ENCODE measurements around the gene SLC35A5.

The SLC35A5 gene

DNA sequence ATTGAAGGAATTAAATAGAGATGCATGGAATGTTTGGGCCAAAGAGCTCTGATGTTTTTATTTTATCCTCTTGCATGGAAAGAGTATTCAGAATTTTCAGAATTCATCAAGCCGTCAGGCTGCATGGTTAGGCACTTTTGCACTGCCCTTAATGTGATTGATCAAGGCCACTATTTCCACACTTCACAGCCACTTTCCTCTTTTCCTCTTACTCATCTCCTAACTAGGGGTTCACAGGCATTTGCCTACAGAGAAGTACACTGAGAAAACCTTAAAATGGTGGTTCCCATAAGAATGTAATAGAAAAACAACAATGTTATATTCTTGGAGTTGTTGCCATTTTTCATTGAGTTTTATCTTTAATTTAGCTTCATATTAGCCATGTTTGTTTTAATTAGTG, 10.9 kb downstream of the SLC35A5 start:
- no peak for DNase-seq (ENCODE audit: low read depth)

GRCh38 chr3:112579232-112579631, 17.4 kb downstream of the SLC35A5 start:
- DNase-seq (ENCODE audit: low read depth), result no peak

- no peak for DNase-seq (ENCODE audit: low read depth)
These were observed 17.9 kb downstream of the SLC35A5 start for GRCh38 chr3:112579697-112580096.

- DNase-seq (ENCODE audit: low read depth), result peak; percentile 2
These were observed 20.5 kb downstream of the SLC35A5 start for GRCh38 chr3:112582244-112582874.

- no peak for DNase-seq (ENCODE audit: low read depth)
These were observed 21.3 kb downstream of the SLC35A5 start for GRCh38 chr3:112583105-112583504.

DNA sequence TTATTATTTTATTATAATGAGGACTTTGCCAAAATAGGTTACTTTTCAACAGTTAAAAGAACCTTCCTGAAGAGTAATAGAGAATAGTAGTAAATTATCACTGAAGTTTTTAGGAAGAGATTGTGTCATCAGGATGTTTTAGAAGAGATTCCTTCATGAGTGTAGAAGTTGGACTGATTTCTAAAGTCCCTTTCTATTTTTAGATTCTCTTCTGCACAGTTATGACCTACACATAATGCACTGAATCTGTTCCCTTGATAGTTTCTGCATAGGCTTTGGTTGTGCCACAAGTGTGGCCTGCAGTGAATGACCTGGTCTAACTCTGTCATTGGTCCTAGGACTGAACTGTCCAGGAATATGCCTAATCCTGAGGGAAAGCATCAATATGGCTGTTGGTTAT, 23.9 kb downstream of the SLC35A5 start:
- no peak for DNase-seq (ENCODE audit: low read depth)

GRCh38 chr3:112587336-112587735, 25.5 kb downstream of the SLC35A5 start:
- no peak for DNase-seq (ENCODE audit: low read depth)

GRCh38 chr3:112593258-112593657, 31.4 kb downstream of the SLC35A5 start:
- no peak for DNase-seq (ENCODE audit: low read depth)

GRCh38 chr3:112594856-112595255, 33.0 kb downstream of the SLC35A5 start:
- DNase-seq (ENCODE audit: low read depth), result no peak

GRCh38 chr3:112597945-112598344, 36.1 kb downstream of the SLC35A5 start:
- DNase-seq (ENCODE audit: low read depth), result no peak

DNA sequence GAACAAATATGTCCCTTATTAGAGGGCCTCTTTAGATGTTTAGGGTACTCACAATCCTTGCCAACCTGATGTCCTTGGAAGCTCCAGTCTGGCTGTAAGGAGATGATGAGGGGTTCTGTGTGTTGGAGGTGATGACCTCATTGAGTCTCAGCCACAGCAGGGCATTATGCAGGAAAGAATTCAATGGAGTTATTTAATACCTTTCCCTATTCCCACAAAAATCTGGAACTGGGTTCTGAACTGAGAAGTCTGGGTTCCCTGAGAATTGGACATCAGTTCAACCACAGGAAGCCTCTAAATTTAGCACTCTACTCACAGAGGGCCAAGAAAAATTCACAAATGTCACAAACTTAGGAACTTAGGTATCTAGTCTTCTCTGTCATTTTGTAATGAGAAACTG, 36.9 kb downstream of the SLC35A5 start:
- DNase-seq (ENCODE audit: low read depth), result no peak

DNA sequence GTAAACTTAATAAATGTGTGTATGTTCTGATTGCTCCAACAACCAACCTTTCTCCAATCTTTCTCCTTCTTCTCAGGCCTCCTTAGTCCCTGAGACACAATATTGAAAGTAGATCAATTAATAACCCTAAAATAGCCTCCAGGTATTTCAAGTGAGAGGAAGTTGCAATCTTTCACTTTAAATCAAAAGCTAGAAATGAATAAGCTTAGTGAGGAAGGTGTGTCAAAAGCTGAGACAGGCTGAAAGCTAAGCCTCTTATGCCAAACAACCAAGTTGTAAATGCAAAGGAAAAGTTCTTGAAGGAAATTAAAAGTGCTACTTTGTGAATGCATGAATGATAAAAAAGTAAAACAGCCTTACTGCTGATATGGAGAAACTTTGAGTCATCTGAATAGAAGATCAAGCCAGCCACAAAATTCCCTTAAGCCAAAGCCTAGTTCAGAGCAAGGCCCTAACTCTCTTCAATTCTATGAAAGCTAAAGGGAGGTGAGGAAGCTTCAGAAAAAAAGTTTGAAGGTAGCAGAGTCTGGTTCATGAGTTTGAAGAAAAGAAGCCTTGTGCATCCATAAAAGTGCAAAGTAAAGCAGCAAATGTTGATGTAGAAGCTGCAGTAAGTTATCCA, 40.5 kb downstream of the SLC35A5 start:
- no peak for DNase-seq (ENCODE audit: low read depth)

DNA sequence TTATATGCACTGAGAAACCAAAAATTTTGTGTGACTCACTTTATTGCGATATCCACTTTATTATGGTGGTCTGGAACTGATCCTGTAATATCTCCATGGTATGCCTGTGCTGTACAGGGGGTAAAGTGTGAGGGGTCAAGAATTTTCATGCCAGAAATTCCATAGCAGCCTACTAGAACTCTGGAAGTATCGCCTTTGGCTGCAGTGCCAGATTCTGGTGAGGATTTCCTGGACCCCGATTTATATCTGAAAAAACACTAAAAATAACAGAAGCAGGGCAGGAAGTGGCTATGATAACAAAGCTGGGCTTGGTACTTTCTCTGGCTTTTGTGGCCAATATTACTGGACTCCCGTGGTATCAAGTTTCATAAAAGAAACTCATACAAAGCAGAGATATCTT, 42.7 kb downstream of the SLC35A5 start:
- no peak for DNase-seq (ENCODE audit: low read depth)

GRCh38 chr3:112605285-112605684, 43.4 kb downstream of the SLC35A5 start:
- no peak for DNase-seq (ENCODE audit: low read depth)

GRCh38 chr3:112606098-112606497, 44.3 kb downstream of the SLC35A5 start:
- DNase-seq (ENCODE audit: low read depth), result no peak

DNA sequence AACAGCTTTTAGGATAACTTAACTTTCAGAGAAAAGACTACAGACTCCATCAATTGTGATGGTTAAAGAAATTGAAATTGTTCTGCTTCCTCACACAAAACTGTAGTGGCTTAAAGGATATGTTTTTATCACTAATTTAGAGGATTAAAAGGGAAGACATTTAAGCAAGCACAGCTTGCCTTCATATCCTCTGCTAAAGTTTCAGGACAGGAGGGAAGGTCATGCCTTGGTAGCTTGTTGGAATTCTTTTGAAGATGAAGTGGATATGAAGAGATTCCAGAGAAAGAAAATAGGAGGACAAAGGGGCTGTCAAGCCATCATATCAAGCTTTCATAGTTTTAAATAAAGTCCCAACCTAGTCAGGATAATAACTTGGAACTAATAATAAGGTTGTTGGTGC, 46.0 kb downstream of the SLC35A5 start:
- DNase-seq (ENCODE audit: low read depth), result no peak

- no peak for DNase-seq (ENCODE audit: low read depth)
These were observed 48.3 kb downstream of the SLC35A5 start for GRCh38 chr3:112610121-112610520.

DNA sequence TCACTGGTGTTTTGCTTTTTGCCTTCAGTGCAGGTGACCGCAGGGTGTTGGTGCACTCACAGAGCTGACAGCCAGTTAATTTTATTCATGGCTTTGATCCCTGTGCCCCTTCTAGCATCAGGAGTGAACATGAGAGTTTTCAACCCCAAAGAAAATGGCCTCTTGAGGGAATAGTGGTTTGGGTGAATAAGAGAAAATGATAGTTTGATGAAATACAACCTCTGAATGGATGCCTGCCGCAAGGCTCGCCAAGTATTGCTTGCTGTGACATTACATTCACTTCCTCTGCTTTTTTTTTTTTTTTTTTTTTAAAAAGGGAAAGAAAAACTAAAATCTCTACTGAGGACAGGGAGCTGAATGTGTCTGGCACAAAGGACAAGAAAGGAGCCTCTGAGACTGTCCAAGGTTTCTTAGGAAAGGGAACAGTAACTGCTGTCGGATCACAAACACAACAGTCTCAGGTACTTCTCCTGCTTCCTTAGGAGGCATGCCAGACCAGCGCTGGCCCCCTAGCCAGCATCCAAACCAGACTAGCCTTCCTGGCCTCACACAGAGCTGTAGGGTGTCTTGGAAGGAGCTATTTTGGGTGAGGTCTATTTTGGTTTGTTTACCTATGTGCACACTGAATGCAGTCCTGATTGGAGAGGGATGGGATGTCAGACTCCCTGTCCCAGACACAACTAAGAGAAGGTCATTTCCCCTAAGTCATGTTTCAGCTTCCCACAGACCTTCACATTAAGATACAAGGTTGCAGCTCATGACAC, 50.1 kb downstream of the SLC35A5 start:
- DNase-seq (ENCODE audit: low read depth), result no peak

GRCh38 chr3:112615989-112616731, 54.3 kb downstream of the SLC35A5 start:
- DNase-seq (ENCODE audit: low read depth), result no peak

- DNase-seq (ENCODE audit: low read depth), result no peak
These were observed 55.4 kb downstream of the SLC35A5 start for GRCh38 chr3:112617285-112617684.

DNA sequence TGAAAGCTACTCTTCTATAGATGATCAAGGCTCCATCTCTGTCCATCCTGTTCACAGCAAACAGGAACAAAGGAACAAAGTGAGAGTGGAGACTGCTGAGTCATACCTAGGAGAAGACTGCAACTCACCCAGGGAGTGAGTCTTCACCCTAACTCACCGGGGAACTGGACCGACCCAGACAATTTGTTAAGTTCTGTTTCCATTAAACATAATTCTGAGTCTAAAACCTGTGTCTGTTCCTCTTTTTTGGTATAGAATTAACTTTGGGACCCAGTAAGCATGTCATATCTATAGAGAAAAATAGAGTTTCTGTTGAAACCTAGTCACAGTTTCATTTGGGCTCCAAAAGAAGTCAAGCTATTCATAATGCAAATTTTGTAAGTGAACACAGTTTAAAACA, 57.5 kb downstream of the SLC35A5 start:
- DNase-seq (ENCODE audit: low read depth), result no peak

DNA sequence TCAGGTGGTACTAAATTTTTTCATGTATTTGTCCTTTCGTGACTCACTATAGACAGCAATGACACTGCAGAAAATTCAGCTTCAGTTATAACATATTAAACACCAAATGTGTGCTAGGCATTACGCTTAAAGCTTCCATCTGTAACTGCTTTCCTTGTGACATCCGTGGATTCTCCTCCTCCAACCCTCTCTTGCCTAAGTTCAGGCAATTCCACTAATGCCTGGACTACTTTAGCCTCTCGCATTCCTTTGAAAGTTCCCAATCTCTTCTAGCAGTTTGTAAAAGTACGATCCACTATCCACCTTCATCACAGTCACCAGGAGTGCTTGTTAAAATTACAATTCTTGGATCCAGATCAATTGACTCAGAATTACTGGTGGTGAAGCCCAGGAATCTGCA, 61.4 kb downstream of the SLC35A5 start:
- no peak for DNase-seq (ENCODE audit: low read depth)

GRCh38 chr3:112623717-112624116, 61.9 kb downstream of the SLC35A5 start:
- DNase-seq (ENCODE audit: low read depth), result no peak

Measured in T-helper 22 cell (primary cell).